C4-2B (cell line): ENCODE measurements around the gene CFAP58.
"Not testable (repeated sequence)": the region's sequence is repeated elsewhere in the genome, so short reads cannot be mapped to it uniquely, and the experiment has no call there.

Experiments used
- H3K27ac ChIP-seq: fragments of 450-650 bp; 2 replicates; pipeline ENCODE4 v1.5.1; 2017
- CTCF ChIP-seq: fragments of 450-650 bp; conservative IDR thresholded peaks from 2 replicates; pipeline ENCODE4 v1.5.1; 2017; ENCODE audit warnings: mild to moderate bottlenecking
- ZFX ChIP-seq: fragments of 450-650 bp; IDR thresholded peaks from 2 replicates; pipeline ENCODE4 v1.6.1; 2017

Gene CFAP58

GRCh38 chr10:104457543-104457828 is 103.9 kb downstream of the CFAP58 start:
- H3K27ac ChIP-seq: no peak overlapping the region
- TF ChIP-seq ZFX (no peak), CTCF (no peak)

GRCh38 chr10:104465575-104465974 is 111.9 kb downstream of the CFAP58 start:
- H3K27ac ChIP-seq: not testable (repeated sequence)

GRCh38 chr10:104468818-104469217 is 115.2 kb downstream of the CFAP58 start:
- not testable (repeated sequence) for H3K27ac ChIP-seq

GRCh38 chr10:104472505-104472904 is 118.9 kb downstream of the CFAP58 start:
- no peak overlapping the region for H3K27ac ChIP-seq
- TF ChIP-seq ZFX (no peak), CTCF (no peak)

GRCh38 chr10:104472957-104473745 is 119.5 kb downstream of the CFAP58 start:
- TF ChIP-seq ZFX: no peak
- TF ChIP-seq CTCF: no peak
- no peak overlapping the region; the same call in 1 of the 2 replicates for H3K27ac ChIP-seq

- H3K27ac ChIP-seq: no peak overlapping the region
- TF ChIP-seq CTCF: no peak
- no peak for TF ChIP-seq ZFX
Observed at GRCh38 chr10:104478380-104478779, 124.7 kb downstream of the CFAP58 start.

- TF ChIP-seq CTCF: no peak
- no peak for TF ChIP-seq ZFX
- no peak overlapping the region for H3K27ac ChIP-seq
Observed at GRCh38 chr10:104479906-104480593, 126.4 kb downstream of the CFAP58 start.

GRCh38 chr10:104480797-104481196 is 127.2 kb downstream of the CFAP58 start:
- H3K27ac ChIP-seq: no peak overlapping the region
- TF ChIP-seq CTCF: no peak
- no peak for TF ChIP-seq ZFX
